ENCODE measurements around the gene ZDHHC13. TPM values are rescaled to one million over a fixed set of nuclear protein-coding genes. Genes with fewer than 3 reads are reported as not detected.

The ZDHHC13 gene, protein sequence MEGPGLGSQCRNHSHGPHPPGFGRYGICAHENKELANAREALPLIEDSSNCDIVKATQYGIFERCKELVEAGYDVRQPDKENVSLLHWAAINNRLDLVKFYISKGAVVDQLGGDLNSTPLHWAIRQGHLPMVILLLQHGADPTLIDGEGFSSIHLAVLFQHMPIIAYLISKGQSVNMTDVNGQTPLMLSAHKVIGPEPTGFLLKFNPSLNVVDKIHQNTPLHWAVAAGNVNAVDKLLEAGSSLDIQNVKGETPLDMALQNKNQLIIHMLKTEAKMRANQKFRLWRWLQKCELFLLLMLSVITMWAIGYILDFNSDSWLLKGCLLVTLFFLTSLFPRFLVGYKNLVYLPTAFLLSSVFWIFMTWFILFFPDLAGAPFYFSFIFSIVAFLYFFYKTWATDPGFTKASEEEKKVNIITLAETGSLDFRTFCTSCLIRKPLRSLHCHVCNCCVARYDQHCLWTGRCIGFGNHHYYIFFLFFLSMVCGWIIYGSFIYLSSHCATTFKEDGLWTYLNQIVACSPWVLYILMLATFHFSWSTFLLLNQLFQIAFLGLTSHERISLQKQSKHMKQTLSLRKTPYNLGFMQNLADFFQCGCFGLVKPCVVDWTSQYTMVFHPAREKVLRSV
- total RNA-seq: 49.8 TPM

DNA sequence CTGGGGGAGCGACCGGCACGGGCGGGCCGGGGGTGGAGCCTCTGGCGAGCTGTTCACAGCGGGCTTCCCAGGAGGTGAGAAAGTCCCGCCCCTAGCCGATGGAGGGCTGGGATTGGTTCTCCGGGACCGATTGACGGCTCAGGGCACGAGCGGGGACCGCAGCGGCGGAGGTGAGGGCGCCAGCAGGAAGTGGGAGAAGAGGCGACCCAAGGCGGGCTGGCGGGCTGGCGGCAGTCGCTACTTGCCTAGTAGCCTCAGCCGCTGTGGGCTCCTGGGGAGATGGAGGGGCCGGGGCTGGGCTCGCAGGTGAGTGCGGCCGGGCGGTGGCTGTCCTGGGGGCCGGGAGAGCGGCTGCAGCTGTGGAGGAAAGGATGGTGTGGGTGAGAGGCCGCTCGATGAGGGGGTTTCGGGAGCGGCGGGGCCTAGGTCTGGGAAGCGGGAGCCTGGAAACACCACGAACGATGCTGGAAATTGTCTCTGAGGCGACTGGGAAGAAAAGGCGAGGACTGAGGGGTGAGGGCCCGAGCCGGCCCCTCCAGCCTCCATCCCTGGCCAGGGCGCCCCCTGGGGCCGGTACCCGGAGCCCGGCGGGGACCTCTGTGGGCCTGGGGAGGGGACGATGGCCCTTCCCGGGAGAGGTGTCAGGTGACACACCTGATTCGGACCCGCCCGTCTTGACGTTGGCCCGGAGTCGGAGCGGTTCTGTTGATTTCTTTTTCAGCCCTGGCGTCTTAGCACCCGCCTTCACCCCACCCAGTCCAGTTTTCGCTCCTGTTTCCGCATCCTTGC, at the start of gene ZDHHC13:
TSS of gene ZDHHC13 (plus strand) at position 198 of the 789 bp plus-strand sequence. CDS start at position 280, 82 bp downstream.
- peak; percentile 93 for DNase-seq

DNA sequence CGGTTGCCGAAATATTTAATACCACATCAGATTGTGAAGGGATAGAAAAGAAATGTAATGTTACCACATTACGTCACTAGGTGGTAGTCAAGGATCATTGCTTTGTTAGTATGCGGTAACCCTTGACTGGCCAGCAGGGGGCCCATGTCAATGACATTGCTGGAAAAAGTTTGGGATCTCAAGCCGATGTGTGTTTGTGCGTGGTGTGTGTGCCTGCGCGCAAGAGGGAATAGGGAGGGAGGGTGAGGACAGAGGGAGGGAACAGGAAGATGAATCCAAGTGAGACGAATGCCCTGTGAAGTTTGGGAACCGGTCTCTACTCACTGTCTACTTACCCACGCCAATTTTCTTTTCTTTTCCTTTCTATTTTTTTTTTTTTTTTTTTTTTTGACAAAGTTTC, 45.7 kb upstream of the ZDHHC13 start:
- DNase-seq: peak; percentile 31

DNA sequence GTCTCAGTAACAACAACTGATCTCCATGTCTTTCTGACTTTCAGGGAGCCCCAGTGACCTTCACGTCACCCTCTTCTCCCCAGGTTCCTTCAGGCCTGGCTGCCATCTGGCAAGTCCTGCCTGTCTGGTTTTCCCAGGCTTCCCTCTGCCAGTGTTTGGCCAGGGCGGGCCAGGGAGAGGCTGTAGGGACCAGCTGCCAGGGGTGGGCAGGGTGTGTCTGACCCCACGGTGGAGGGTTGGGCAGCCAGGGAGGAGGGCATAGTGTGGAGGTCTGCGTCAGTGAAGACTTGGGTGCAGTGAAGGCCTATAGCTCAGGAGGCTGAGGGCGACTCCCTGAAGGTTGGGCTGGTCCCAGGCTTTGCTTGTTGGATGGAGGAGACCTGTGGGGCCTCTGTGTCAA, 44.5 kb upstream of the ZDHHC13 start:
- DNase-seq: no peak

DNA sequence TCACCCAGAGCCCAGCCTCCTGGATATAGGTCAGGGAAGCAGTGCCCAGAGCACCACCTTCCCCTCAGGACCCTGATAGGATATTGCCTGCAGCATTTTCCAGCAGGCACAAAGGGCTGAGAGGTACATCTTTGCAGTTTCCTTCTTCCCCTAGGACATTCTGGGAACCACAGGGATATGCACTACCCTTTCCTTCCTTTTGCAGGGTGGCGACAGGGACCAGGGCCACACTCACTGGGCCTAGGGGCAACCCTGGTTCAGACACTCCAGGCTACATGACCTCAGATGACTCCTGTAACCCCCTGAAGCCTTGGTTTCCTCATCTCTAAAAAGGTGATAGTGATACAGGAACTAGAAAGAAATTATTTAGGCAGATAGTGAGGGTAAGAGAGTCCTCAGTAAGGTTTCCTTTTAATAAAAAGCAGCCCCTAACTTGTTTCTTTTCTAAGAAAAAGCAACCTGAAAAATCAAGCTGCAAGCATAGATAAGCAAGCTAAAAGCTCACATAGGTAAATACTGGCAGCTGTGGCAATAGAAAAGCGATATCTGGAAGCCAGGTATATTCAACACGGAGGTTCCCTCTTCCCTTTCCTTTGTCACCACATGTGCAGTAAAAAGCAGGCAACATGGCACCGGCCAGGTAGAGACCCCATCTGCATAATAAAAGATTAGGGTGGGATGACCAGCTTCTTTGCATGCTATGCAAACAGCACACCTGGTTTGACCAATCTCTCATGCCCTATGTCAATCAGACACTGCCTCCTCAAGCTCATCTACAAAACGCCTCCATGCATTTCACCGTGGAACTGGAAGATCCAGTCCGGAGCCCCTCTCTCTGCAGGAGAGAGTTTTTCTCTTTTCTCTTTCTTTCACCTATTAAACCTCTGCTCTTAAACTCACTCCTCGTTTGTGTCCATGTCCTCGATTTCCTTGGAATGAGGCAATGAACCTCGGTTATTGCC, 43.2 kb upstream of the ZDHHC13 start:
- no peak for DNase-seq

DNA sequence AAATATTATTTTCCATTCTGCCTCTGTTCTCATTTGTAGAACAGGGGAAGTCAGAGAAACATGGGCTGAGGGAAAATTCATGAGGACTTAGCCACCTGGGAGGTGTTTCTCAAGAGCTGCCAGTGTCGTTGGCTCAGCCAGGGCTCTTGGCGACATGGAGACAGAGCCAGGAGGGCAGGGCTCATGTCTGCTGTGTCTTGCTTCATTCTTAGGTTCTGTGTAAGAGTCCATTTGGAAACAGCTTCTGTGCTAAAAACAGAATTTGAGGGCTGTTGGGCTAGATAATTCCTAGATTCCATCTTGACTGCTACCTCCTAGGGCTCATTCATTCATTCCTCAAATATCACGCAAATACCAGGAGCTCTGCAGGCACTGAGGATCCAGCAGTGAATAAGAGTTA, 41.3 kb upstream of the ZDHHC13 start:
- no peak for DNase-seq

DNA sequence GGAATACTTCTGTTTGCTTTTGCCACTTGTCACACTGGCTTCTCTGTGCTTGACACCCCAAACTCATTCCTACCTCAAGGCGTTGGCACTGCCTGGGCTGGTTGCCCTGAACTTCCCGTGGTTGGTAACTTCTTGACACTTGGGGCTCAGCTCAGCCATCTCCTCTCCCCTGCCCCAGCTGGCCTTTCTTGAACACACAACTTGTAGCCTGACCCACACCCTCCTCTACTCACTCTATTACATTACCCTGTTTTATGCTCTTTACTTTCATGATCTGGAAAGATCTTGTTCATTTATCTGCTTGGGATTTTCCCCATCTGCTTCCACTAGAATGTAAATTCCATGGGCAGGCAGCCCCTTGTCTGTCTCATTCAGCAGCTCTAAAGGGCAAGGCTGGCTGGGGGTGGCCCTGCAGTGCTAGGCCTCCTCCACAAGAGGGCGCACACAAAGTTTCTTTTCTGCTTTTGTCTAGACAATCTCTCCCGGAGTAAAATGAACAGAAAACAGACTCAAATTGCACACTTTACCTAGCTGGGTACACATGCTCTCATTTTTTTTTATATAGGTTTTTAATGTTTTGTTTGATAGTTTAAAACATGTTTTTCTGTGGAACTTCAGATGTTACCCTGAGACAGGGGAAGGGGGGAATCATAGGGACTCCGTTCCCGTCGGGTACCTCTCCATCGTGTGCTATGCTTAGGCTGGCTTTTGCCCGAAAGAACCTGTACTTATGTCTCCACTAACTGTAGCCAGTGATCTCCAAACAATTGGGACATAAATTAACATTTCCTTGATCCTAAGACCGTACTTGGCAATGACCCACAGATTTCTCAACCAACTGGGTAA, 40.0 kb upstream of the ZDHHC13 start:
- DNase-seq: peak; percentile 15

DNA sequence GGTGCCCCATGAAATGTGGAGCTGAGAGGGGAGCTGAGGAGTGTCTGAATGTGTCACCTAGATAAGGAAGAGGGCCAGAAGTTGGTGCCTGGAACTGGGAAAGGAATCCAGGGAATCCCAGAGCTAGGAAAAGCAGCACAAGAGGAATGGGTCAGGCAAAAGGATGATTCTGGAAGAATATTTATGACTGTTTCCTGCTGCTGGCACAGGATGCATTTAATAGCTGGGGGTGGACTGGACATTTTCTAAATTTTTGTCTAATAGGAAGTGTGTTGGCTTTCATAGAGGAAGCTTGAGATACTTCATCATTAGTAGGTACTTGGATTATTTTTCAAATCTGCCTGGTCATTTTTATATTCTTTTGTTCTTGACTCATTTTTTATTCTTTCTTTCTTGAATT, 39.0 kb upstream of the ZDHHC13 start:
- DNase-seq: no peak

DNA sequence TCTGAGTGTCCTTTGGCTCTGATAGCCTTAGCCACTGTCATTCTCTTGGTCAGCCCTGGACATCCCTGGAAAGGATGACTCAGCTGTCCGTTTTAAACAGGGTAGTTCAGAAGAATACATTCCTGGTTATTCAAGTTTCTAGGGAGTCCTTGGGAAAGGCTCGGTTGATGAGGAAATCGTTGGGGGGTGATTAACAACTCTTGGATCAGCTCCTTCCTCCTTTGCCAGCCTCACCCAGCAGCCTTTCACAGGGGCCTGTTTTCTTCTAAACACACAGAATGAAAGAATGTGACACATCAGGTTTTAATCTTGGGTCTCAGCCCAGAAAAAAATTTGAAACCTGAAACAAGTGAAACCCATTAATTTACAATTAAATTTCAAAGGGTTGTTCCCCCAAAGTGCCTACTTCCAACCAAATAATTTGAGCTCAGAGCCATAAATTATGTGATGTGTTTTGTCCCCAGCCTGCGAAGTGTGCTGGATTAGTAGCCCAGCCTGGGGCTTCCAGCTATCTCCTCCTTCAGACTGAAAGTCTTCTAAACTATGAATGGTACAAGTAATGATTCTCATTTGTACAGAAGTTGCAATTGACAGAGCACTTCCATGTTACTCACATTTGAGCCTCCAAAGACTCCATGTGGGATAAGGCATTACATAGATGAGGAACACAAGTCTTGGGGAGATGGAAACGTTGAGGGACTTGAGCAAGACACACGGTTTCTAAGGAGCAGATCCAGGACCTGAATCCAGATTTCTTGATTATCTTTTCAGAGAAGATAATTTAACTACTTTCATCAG, 37.1 kb upstream of the ZDHHC13 start:
- DNase-seq: peak; percentile 1

DNA sequence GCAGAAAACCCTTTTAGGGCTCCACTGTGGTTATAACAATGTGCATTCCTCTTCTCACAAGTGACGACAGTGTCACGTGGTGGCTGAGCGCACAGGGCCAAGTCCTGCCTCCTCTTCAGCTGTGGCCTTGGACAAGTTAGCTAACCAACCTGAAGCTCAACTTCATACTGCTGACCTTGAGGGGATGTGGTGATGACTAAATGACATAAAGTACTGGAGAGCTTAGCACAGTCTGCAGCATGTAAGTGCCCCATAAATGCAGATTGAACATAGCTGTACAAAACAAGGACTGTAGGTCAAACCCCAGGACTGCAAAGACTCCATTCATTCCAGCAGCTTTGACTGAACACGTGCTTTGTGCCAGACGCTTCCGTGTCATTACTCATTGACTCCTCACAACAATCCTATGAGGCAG, 36.4 kb upstream of the ZDHHC13 start:
- no peak for DNase-seq

DNA sequence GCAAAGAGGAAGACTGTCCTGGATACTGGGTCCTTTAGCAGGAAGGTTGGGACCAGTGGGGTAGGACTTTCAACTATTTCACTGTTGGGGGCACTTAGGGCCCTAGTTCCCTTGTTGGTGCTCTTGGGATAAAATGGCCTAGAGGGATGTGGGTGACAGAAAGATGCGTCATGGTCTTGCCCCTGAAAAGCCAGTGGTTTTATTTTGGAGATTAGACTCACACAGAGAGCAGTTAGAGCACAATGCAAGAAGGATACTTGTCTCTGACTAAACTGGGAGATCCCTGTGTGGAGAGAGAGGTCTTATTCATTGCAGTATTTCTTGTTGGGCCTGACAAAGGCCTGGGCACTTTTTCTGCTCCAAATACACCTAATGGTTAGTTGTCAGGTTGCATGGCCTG, 33.8 kb upstream of the ZDHHC13 start:
- no peak for DNase-seq

DNA sequence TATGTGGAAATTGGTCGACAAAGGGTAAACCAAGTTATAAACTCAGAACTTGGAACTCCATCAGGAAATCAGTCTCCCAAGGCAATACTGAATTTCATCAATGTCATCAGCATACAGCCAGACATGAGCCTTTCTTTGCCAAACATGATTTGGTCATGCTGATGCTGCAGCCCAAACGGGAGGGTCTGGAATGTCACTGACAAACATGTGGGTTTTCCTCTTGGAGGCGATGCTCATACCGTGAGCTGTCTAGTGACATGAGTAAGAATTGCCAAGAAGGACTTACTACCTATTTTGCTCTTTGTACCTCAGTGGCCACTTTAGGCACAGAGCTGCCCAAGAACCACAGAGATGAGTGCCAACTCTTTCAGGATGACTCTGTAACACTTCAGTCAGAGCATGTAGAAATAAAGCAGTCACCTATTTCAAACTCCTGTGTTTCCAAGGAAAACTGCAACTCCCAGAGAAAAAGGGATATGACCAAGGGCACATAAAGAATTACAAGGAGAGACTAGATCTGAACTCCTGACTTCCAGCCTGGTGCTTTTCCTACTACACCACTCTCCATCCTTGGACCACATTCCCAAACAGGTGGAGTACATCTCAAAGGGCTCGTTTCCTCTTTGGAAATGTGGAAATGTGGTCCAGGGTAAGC, 32.2 kb upstream of the ZDHHC13 start:
- no peak for DNase-seq

DNA sequence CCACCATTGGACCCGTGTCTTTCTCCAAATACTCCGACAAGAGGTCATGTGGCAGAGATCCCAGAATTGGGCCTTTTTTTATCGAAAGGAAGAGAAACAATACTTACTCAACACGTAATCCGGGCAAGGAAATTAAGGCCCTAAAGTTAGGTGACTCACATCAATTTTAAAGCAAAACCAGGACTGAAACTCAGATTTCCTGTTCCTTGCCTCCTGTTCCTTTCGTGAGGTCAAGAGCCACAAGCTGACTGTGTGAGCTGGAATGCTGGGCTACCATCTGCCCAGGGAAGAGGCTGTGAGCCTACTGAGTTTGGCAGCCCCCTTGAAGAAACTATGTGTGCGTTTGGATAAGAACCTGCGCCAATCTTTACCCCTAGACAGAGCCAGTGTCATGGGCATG, 29.3 kb upstream of the ZDHHC13 start:
- DNase-seq: no peak

DNA sequence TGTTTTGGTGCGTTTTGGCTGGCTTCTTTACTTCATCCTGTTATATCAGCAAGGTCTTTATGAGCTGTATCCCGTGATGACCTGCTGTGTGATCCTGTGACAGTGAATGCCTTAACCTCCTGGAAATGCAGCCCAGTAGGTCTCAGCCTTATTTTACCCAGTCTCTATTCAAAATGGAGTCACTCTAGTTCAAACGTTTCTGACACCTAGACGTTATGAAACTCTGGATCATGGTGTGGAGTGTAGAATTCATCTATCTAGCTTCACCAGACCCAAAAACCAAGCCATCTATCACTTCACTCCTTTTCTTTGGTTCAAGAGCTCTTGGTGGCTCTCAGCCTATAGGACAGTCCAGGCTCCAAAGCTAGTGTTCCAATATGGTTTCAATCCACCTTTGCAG, 28.2 kb upstream of the ZDHHC13 start:
- no peak for DNase-seq

DNA sequence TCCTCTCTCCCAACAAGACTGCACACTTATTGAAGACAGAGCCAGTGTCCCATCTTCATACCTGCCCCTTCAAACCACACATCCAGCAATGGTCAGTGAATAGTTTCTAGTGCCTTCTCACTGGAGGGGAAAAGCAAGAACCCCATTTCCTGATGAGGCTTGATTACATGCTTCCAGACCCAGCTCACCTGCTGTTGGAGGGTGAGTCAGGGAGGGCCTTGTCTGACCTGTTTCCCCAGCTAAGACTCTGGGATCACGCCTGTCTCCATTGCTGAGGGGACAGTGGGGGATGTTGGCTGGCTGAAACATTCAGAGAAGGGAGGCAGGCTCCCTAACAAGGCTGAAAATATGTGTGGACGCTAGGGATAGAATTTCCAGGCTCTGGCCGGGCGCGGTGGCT, 27.5 kb upstream of the ZDHHC13 start:
- no peak for DNase-seq

DNA sequence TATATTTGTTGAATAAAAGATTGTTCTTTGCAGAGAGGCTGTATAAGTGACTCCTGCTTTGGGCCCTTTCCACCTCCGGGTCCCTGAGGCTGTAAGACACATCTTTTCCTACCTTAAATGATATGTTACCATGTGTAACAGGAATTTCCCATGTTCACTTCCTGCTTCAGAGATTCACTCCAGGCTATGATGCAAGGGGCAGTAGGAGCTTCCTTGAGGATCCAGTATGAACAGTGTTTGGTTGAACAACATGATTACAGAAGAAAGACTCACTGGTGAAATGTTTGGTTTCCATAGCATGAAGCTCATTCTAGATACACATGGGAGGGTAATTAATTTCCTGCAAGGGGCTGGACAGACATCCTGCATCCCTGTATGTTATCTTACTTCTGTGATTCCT, 25.6 kb upstream of the ZDHHC13 start:
- no peak for DNase-seq

DNA sequence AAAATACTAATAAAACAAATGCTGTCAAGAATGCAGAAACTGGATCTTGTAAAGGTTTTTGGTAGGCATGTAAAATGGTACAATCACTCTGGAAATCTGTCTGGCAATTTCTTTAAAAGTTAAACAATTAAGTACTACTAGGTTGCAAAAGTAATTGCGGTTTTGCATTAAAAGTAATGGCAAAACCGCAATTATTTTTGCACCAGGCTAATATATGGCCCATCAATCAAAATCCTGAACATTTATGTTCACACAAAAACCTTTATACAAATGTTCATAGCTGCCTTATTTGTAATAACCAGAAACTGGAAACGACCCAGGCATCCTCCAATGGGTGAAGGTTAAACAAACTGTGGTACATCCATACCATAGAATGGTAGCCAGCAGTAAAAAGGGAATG, 24.6 kb upstream of the ZDHHC13 start:
- DNase-seq: no peak

DNA sequence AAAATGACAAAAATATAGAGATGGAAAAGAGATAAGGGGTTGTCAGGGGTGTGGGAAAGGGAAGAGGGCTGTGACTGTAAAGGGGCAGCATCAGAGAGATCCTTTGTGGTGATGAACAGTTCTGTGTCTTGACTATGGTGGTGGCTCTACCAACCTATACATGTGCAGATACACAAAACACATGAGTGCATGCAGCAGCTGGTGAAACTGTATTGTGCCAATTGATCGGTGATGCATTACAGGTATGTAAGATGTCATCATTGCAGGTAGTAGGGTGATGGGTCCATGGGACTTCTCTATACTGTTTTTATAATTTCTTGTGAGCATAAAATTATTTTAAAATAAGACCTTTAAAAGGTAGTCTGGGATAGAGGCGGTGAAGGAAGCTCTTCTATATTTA, 24.1 kb upstream of the ZDHHC13 start:
- DNase-seq: no peak

DNA sequence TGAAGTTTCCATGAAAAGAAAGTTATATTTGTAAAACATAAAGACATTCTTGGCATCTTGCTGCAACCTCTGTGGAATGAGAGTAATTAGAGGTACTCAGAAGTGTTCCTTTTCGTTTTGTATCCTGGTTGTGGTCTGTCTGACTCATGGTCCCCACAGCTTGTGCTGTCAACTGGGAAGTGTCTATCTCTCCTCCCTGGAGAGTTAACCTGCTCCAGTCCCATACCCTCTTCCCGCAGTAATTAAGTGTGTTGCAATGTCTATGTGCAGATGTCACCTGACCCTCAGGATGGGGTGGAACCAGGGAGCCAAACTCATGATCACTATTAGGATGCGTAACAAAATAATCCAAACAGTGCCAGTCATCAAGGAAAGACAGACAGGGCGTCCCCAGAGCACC, 23.0 kb upstream of the ZDHHC13 start:
- DNase-seq: no peak

DNA sequence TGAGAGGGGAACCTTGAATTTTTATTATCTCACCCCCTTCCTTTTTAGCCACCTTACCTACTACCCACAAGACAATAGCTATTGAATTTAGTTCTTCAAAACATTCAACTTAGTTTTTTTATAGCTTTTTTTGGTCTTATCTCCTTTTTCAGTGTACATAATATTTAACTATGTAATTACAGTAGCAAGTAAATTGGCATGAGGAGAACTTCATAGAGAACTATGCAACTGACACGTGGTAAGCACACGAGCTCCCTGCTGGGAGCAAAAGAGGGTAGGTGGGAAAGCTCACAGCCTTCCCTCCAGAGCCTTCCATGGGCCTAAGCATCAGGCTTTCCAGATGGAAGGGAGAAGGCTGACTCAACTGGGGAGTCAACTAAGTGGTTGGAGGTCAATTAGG, 22.1 kb upstream of the ZDHHC13 start:
- no peak for DNase-seq

DNA sequence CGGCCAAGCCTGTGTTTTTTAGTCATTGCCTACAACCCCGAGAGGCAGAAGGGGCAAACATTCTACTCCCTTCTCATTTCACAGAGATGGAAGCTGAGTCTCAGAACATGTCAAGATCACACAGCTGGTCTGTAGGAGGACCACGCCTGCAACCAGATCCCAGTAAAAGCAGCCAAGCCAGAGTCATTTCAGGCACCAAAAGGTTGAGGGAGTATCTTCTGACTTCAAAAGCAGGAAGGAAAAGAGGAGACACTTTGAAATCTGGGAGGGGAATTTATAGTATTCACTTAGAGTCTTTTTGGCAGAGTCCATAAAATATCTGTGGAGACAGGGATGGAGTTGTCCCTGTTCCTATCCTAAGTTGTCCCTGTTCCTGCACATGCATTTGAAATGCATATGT, 17.9 kb upstream of the ZDHHC13 start:
- DNase-seq: no peak

All from occipital lobe (tissue), 2 donors.